Activated CD4-positive, alpha-beta T cell treated with anti-CD3 and anti-CD28 coated beads, Interleukin-2, amount 50 U/mL, for 16 hours (primary cell): ENCODE results near the gene CD48.

Experiments
- DNase-seq: peaks from one replicate; pipeline ENCODE4 v3.0.0-alpha.2; 2020

Gene CD48

GRCh38 chr1:160630523-160631451 is 80.8 kb downstream of the CD48 start:
- DNase-seq = no peak

GRCh38 chr1:160629286-160630210 is 82.1 kb downstream of the CD48 start:
- peak; percentile 73 for DNase-seq

- DNase-seq = no peak
Measured at GRCh38 chr1:160628799-160629263, 82.8 kb downstream of the CD48 start.
